Astrocyte (in vitro differentiated cells and primary cell): ENCODE results near the gene PFKFB4. TPM values are rescaled to one million over a fixed set of nuclear protein-coding genes. Genes with fewer than 3 reads are reported as not detected.

ENCODE experiments used
- DNase-seq: peaks from one replicate; pipeline ENCODE4 v3.0.0-alpha.2; 2010; ENCODE audit warnings: low read depth
- FAIRE-seq: peaks from 2 replicates; lab custom pipeline; 2011; peaks lifted over from hg19 to GRCh38; lab: Jason Lieb, UNC
- H2AFZ ChIP-seq: 2 replicates; pipeline ENCODE4 v1.6.0; 2012; ENCODE audit warnings: low read depth, low read length, inconsistent platforms
- H3K27ac ChIP-seq: 2 replicates; pipeline ENCODE4 v1.5.1; 2011; ENCODE audit warnings: low read depth, low read length, inconsistent platforms
- H3K27me3 ChIP-seq: 2 replicates; pipeline ENCODE4 v1.6.0; 2011; ENCODE audit warnings: low read length, inconsistent platforms; ENCODE audit not compliant: insufficient read depth
- H3K36me3 ChIP-seq: 2 replicates; pipeline ENCODE4 v1.5.1; 2011; ENCODE audit warnings: low read length, inconsistent platforms; ENCODE audit not compliant: insufficient read depth
- H3K4me1 ChIP-seq: 2 replicates; pipeline ENCODE4 v1.5.1; 2011; ENCODE audit warnings: low read length, inconsistent platforms; ENCODE audit not compliant: insufficient read depth
- H3K4me2 ChIP-seq: 2 replicates; pipeline ENCODE4 v1.6.0; 2012; ENCODE audit warnings: low read length, inconsistent platforms
- H3K4me3 ChIP-seq: 2 replicates; pipeline ENCODE4 v1.5.1; 2011; ENCODE audit warnings: low read depth, mild to moderate bottlenecking, low read length, inconsistent platforms; ENCODE audit not compliant: insufficient read depth
- H3K79me2 ChIP-seq: 2 replicates; pipeline ENCODE4 v1.6.0; 2012; ENCODE audit warnings: mild to moderate bottlenecking, low read length, inconsistent platforms; ENCODE audit not compliant: insufficient read depth
- H3K9ac ChIP-seq: 2 replicates; pipeline ENCODE4 v1.6.0; 2012; ENCODE audit warnings: mild to moderate bottlenecking, low read length, inconsistent platforms
- H3K9me3 ChIP-seq: 2 replicates; pipeline ENCODE4 v1.5.1; 2012; ENCODE audit warnings: low read depth, mild to moderate bottlenecking, low read length, inconsistent platforms; ENCODE audit not compliant: insufficient read depth
- H4K20me1 ChIP-seq: 2 replicates; pipeline ENCODE4 v1.6.0; 2012; ENCODE audit warnings: low read length, inconsistent platforms; ENCODE audit not compliant: insufficient read depth
- H3K27ac Mint-ChIP-seq: one replicate; pipeline ENCODE4 v1.8.0; 2021; ENCODE audit warnings: mild to moderate bottlenecking, mixed read lengths; ENCODE audit not compliant: unreplicated experiment
- H3K27me3 Mint-ChIP-seq: one replicate; pipeline ENCODE4 v1.8.0; 2021; ENCODE audit warnings: low read depth, mixed read lengths; ENCODE audit not compliant: unreplicated experiment
- H3K36me3 Mint-ChIP-seq: one replicate; pipeline ENCODE4 v1.8.0; 2021; ENCODE audit warnings: low read depth, mixed read lengths; ENCODE audit not compliant: unreplicated experiment
- H3K4me1 Mint-ChIP-seq: one replicate; pipeline ENCODE4 v1.8.0; 2021; ENCODE audit warnings: low read depth, mixed read lengths; ENCODE audit not compliant: unreplicated experiment
- H3K4me3 Mint-ChIP-seq: one replicate; pipeline ENCODE4 v1.8.0; 2021; ENCODE audit warnings: mild to moderate bottlenecking, moderate library complexity, mixed read lengths; ENCODE audit not compliant: unreplicated experiment
- H3K9me3 Mint-ChIP-seq: one replicate; pipeline ENCODE4 v1.8.0; 2021; ENCODE audit warnings: mild to moderate bottlenecking, mixed read lengths; ENCODE audit not compliant: unreplicated experiment
- CTCF ChIP-seq: IDR thresholded peaks from 2 replicates; pipeline ENCODE4 v1.5.1; 2011; ENCODE audit warnings: low read depth, mild to moderate bottlenecking, inconsistent platforms, low read length, moderate library complexity; ENCODE audit not compliant: insufficient read depth
- EZH2 ChIP-seq: IDR thresholded peaks from 2 replicates; pipeline ENCODE4 v1.6.1; 2012; ENCODE audit warnings: mild to moderate bottlenecking, low read length, inconsistent platforms; ENCODE audit not compliant: insufficient read depth
- microRNA-seq: library from miRNA; unstranded; fragments of <30 nt; microRNA quantifications from one replicate; pipeline ENCODE4 v1.2.0, GENCODE V29; 2020
- total RNA-seq: library from RNA; stranded (reverse); gene quantifications from 2 replicates; pipeline ENCODE4 v1.2.1, GENCODE V29; 2021

PFKFB4 gene
- total RNA-seq, 1 donor from 2014 or later: 27.8 TPM

- Histone ChIP-seq H3K9ac (no peak overlapping the region), H3K4me2 (no peak overlapping the region), H2AFZ (no peak overlapping the region), H3K27me3 (no peaks in the 10 kb centered on the region), H3K36me3 (peaks cover 7% of the 10 kb centered on the region), H3K9me3 (no peaks in the 10 kb centered on the region), H3K27ac (no peak overlapping the region), H3K79me2 (peaks cover 66% of the 10 kb centered on the region), H3K4me3 (no peak overlapping the region), H4K20me1 (peaks cover 14% of the 10 kb centered on the region), H3K4me1 (peaks cover 32% of the 10 kb centered on the region)
- H3K36me3 Mint-ChIP-seq: peaks cover 14% of the 10 kb centered on the region
- peaks cover 18% of the 10 kb centered on the region for H3K4me1 Mint-ChIP-seq
- H3K27me3 Mint-ChIP-seq: no peaks in the 10 kb centered on the region
- TF ChIP-seq EZH2 (no peak), CTCF (no peak)
- FAIRE-seq (no peak), DNase-seq (no peak)
- H3K9me3 Mint-ChIP-seq: no peaks in the 10 kb centered on the region
- no peak overlapping the region for H3K27ac Mint-ChIP-seq
- no peak overlapping the region for H3K4me3 Mint-ChIP-seq
Observed at GRCh38 chr3:48468329-48468731, 88.3 kb downstream of the PFKFB4 start.

Small RNA genes within 50 kb of the gene (microRNA-seq; reads per million reads assigned to microRNA genes)
- gene MIR6823 (1.6 reads per million), gene MIR711 (not detected)

Other genes with a start within 250 kb of the PFKFB4 start
- gene SPINK8, start 223.1 kb downstream of the PFKFB4 start, total RNA-seq: not detected in 2 replicates
- not detected in 2 replicates for gene FBXW12, start 184.6 kb downstream of the PFKFB4 start, total RNA-seq
- gene PLXNB1, start 126.7 kb downstream of the PFKFB4 start, total RNA-seq: 42.0 and 59.2 TPM in 2 replicates
- gene CCDC51, start 116.7 kb downstream of the PFKFB4 start, total RNA-seq: 16.4 and 16.5 TPM in 2 replicates
- gene TMA7, start 116.5 kb downstream of the PFKFB4 start, total RNA-seq: 252 and 272 TPM in 2 replicates
- gene ATRIP, start 110.1 kb downstream of the PFKFB4 start, total RNA-seq: 6.2 and 6.6 TPM in 2 replicates
- 333 and 346 TPM in 2 replicates for gene SHISA5, start 52.6 kb downstream of the PFKFB4 start, total RNA-seq
- 2.8 and 3.3 TPM in 2 replicates for gene UCN2, start 7.0 kb upstream of the PFKFB4 start, total RNA-seq
- gene COL7A1, start 38.5 kb upstream of the PFKFB4 start, total RNA-seq: 25.8 and 28.7 TPM in 2 replicates
- gene UQCRC1, start 52.8 kb upstream of the PFKFB4 start, total RNA-seq: 190 and 199 TPM in 2 replicates
- 0.36 and 0.48 TPM in 2 replicates for gene TMEM89, start 65.0 kb upstream of the PFKFB4 start, total RNA-seq
- gene SLC26A6, start 78.7 kb upstream of the PFKFB4 start, total RNA-seq: 30.3 and 32.0 TPM in 2 replicates
- gene CELSR3, start 106.1 kb upstream of the PFKFB4 start, total RNA-seq: 8.6 and 10.2 TPM in 2 replicates
- 18.3 and 21.6 TPM in 2 replicates for gene NCKIPSD, start 129.1 kb upstream of the PFKFB4 start, total RNA-seq
- gene IP6K2, start 160.4 kb upstream of the PFKFB4 start, total RNA-seq: 92.9 and 104 TPM in 2 replicates